ENCODE measurements around the gene EYS. TPM values are rescaled to one million over a fixed set of nuclear protein-coding genes. Genes with fewer than 3 reads are reported as not detected.

The EYS gene
- total and polyA plus RNA-seq, 2 of the 8 experiments (the other 6 are each of a cell fraction or from before 2014, with no cell fraction given) = 0.05 to 0.13 TPM

DNA sequence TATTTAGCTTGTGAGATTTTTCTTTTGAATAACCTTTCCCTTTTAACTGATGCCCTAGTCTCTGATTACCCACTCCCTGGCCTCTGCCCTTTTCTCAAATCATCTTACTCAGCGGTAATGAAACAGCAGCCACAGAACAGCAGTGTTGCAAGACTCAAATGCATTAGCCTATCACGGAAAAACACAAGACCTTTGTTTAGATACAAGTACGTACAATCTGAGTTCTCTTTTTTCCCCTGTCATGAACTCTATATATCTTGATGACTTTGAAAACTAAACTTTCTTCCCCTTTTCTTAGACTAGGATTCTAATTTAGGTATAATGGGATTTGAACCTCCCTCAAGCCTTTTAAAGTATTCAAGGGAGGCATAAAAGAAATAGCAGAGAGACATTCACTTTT is 1034.9 kb downstream of the EYS start (continued):
- TF ChIP-seq, protein P1, sequence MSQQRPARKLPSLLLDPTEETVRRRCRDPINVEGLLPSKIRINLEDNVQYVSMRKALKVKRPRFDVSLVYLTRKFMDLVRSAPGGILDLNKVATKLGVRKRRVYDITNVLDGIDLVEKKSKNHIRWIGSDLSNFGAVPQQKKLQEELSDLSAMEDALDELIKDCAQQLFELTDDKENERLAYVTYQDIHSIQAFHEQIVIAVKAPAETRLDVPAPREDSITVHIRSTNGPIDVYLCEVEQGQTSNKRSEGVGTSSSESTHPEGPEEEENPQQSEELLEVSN (IDR thresholded peaks at IDR 0.05) = no peak
- no peak for TF ChIP-seq FOSL1 (IDR thresholded peaks at IDR 0.05; ENCODE audit: insufficient read depth, low read depth, low read length)

All from H1 (cell line).